HEK293 (cell line): ENCODE data around the gene SHC3.

ENCODE experiments used
- CTCF ChIP-seq: fragments of 450-650 bp; formaldehyde crosslinking; IDR thresholded peaks from 2 replicates; pipeline ENCODE4 v1.5.1; 2016; ENCODE audit warnings: missing biosample characterization, missing genetic modification characterization
- WT1 ChIP-seq: fragments of 450-650 bp; formaldehyde crosslinking; IDR thresholded peaks from 2 replicates; pipeline ENCODE4 v1.5.1; 2016; ENCODE audit warnings: missing biosample characterization, missing genetic modification characterization
- ZNF112 ChIP-seq: fragments of 450-650 bp; formaldehyde crosslinking; IDR thresholded peaks from 2 replicates; pipeline ENCODE4 v1.5.0; 2017; ENCODE audit warnings: missing biosample characterization, missing genetic modification characterization
- ZNF473 ChIP-seq: fragments of 450-650 bp; formaldehyde crosslinking; IDR thresholded peaks from 2 replicates; pipeline ENCODE4 v1.5.1; 2017; ENCODE audit warnings: missing biosample characterization, missing genetic modification characterization
- ZNF560 ChIP-seq: fragments of 450-650 bp; formaldehyde crosslinking; IDR thresholded peaks from 2 replicates; pipeline ENCODE4 v1.5.1; 2017; ENCODE audit warnings: missing biosample characterization, missing genetic modification characterization, borderline replicate concordance

- no peak for TF ChIP-seq ZNF560 (tag by site-specific recombination)
- TF ChIP-seq ZNF473 (tag by site-specific recombination), result no peak
- no peak for TF ChIP-seq WT1
- TF ChIP-seq CTCF (tag by site-specific recombination), result no peak
- no peak for TF ChIP-seq ZNF112
Measured at GRCh38 chr9:88992556-88992955, 186.1 kb downstream of the SHC3 start.
